Astrocyte of the spinal cord (primary cell): Measurements from ENCODE around the gene WDR76.

Experiments
- DNase-seq: peaks from one replicate; pipeline ENCODE4 v3.0.0; 2011; ENCODE audit warnings: low read depth, low spot score
- H3K4me3 ChIP-seq: 2 replicates; pipeline ENCODE4 v1.5.1; 2011; ENCODE audit warnings: low read depth, mild to moderate bottlenecking, low read length, moderate library complexity
- CTCF ChIP-seq: IDR thresholded peaks from 2 replicates; pipeline ENCODE4 v1.5.1; 2012; ENCODE audit warnings: low read depth, mild to moderate bottlenecking, low read length, inconsistent platforms
- in situ Hi-C: cut with HindIII; loops from 2 replicates; pipeline ENCODE4 v1.10.0; 2017; ENCODE audit warnings: low sequenced_read_pairs

Gene WDR76

GRCh38 chr15:43879386-43880355 is 52.9 kb downstream of the WDR76 start:
- DNase-seq, result no peak
- no peak overlapping the region for H3K4me3 ChIP-seq
- TF ChIP-seq CTCF, result no peak
- in situ Hi-C loops, result no loop called here

DNA sequence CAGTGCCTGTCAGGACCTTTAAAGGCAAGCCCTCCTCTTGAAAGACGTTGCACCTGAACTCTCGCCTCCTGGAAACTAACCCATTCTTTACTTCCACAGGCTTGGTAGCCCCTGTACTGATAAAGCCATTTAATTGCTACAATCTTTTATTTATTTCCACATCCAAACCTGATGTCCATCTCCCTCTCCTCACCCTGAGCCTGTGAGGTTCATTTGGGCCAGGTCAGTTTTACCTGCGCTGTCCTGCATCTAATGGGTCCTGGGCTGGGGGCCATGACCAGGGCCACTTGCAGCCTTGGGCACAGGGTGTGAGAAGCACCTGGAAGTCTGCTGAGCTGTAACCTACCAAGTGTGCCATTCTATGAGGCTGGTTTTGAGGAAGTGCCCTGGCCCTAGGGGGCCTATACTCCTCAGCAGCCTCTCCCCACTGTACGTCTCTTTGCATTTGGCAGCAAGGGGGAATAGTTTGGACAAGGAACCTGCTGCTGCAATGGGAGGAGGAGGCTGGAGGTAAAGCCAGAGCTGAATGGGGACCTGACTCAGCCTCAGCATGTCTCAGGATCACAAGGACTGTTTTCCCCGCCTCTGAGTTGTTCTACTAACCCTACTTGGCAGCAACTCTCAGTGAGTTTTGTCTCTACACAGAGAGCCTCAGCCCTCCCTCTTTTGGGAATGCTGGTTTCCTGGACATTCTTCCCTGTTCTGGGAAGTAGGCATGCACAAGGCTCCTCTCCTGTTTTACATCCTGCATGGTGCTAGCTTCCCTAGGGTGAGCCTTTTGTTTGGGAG is 53.8 kb downstream of the WDR76 start:
- no peak overlapping the region for H3K4me3 ChIP-seq
- TF ChIP-seq CTCF, result no peak
- in situ Hi-C loops, result no loop called here
- no peak for DNase-seq

- no peak overlapping the region for H3K4me3 ChIP-seq
- TF ChIP-seq CTCF, result no peak
- in situ Hi-C loops, result no loop called here
- no peak for DNase-seq
Measured at GRCh38 chr15:43881245-43881644, 54.4 kb downstream of the WDR76 start.

- in situ Hi-C loops, result no loop called here
- H3K4me3 ChIP-seq, result no peak overlapping the region
- TF ChIP-seq CTCF, result peak; percentile 60
- no peak for DNase-seq
Measured at GRCh38 chr15:43881944-43882343, 55.1 kb downstream of the WDR76 start.

- DNase-seq, result no peak
- TF ChIP-seq CTCF, result no peak
- in situ Hi-C loops, result no loop called here
- H3K4me3 ChIP-seq, result no peak overlapping the region
Measured at GRCh38 chr15:43883571-43883970, 56.8 kb downstream of the WDR76 start.

GRCh38 chr15:43886558-43886957 is 59.8 kb downstream of the WDR76 start:
- in situ Hi-C loops, result no loop called here

More at GRCh38 chr15:43886558-43886957, 59.8 kb downstream of the WDR76 start:
- no peak for TF ChIP-seq CTCF
- no peak overlapping the region for H3K4me3 ChIP-seq
- DNase-seq, result no peak
